DOHH2 (cell line): ENCODE data around the gene PDE2A.

Experiments used
- CTCF ChIP-seq: fragments of 200-600 bp; sonication (generic); IDR thresholded peaks from one replicate; pipeline ENCODE4 v1.5.1; 2014; ENCODE audit warnings: antibody characterized with exemption, mild to moderate bottlenecking, low read depth, low read length; ENCODE audit not compliant: poor library complexity, severe bottlenecking
- EZH2phosphoT487 ChIP-seq: fragments of 200-600 bp; sonication (generic); IDR thresholded peaks from 2 replicates; pipeline ENCODE4 v1.6.1; 2017; ENCODE audit warnings: borderline replicate concordance, mild to moderate bottlenecking, antibody characterized with exemption, low read length, moderate library complexity, mixed read lengths

GRCh38 chr11:72634472-72635095 lies 39.6 kb downstream of the PDE2A start:
- TF ChIP-seq CTCF (no peak), EZH2phosphoT487 (no peak)
